Right lobe of liver (tissue), 4 donors: Measurements from ENCODE around the gene RAP1GAP2.

Source experiments
- CTCF ChIP-seq, 4 donors: fragments of 200-600 bp in 3 of 4; fragments of 450-650 bp in 1 of 4; IDR thresholded peaks; one replicate each; pipeline versions ENCODE4 v1.5.1 to v1.8.0; 2016 to 2022; ENCODE audit warnings: antibody characterized with exemption in 4 of 4, mild to moderate bottlenecking in 2 of 4
- POLR2A ChIP-seq: fragments of 450-650 bp; IDR thresholded peaks from one replicate; pipeline ENCODE4 v1.6.1; 2017; ENCODE audit warnings: antibody characterized with exemption, mild to moderate bottlenecking
- donor health status: DM: no; HTN: no; CAD: no.
- donor health status: DM: no; HTN: no; CAD: no.
- donor health status: DM: no; HTN: yes; CAD: no.

GRCh38 chr17:2928294-2928890 lies 132.2 kb downstream of the RAP1GAP2 start:
- TF ChIP-seq CTCF (IDR thresholded peaks at IDR 0.05) (no peak), POLR2A (no peak)
